Stimulated activated CD8-positive, alpha-beta memory T cell treated with anti-CD3 and anti-CD28 coated beads, Interleukin-2, amount 100 ng/mL, for 48 hours (primary cell): ENCODE results near the gene ADAMTS3.
A peak's percentile ranks its signal among the peaks of the same experiment; 100 is the strongest.

Experiments
- DNase-seq, 2 donors: peaks; one replicate each; pipeline ENCODE4 v3.0.0-alpha.2; 2020; ENCODE audit warnings: low read depth in 2 of 2

The ADAMTS3 gene

DNA sequence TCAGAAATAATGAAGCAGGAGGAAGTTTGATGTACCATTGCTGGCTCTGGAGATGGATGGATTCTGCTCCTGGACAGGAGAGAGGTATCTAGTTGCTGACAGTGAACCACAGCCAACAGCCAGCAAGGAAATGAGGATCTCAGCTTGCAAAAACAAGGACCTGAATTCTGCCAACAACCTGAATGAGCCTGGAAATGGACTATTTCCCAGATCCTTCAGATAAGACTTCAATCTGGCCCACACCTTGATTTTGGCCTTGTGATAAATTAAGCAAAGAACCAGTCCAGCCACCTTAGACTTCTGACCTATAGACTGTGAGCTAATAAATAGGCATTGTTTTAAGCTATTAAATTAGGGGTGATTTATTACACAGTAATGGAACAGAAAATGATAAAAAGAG, 220.3 kb downstream of the ADAMTS3 start:
- no peak for DNase-seq

GRCh38 chr4:72344418-72344817, 224.6 kb downstream of the ADAMTS3 start:
- DNase-seq = no peak

- DNase-seq = no peak
These were observed 227.6 kb downstream of the ADAMTS3 start for GRCh38 chr4:72341432-72341820.

DNA sequence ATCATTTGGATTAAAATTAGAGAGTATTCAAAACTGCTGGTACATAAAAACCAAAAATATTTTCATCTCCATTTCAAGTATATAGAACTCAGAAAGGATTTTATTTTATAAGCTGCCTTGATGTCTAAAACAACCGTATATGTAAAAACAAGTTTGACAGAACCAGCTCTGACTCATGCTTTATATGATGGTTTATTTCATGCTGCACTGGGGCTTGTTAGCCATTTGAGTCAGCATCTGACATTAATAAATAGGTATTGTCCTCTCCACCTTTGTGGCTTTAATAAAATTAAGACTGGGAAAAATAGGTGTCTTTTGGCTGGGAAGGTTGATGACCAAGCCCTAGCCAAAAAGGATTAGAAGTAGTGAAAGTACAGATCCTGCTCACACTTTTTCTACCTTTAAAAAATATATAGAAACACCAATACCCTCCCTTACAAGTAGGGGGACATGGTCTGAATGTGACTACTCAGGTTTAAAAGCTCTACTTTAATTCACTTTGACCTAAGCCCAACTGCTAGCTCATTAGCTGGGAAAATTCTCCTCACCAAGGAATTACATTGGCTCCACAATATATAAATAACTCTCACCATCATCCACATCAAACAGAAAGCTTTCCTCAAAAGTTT, 228.1 kb downstream of the ADAMTS3 start:
- DNase-seq = no peak

DNA sequence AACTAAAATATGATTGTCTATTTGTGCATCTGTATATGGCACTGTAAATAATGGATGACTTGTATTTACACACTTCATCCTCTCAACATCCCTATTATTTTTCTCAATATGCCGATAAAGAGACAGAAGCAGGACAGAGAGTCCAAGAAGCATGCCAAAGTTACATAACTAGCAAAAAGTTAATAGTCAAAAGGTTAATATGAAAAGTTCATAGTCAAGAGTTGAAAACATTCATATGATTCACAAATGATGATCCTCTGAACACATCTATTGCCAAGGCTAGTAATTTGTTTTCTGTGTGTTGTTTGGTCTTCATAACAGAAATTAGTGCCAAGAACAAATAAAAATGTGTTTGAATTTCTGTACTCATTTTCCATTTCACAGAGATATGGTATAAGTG, 231.0 kb downstream of the ADAMTS3 start:
- no peak for DNase-seq

- DNase-seq = no peak
These were observed 238.6 kb downstream of the ADAMTS3 start for GRCh38 chr4:72330381-72330780.

GRCh38 chr4:72326692-72327632, 242.1 kb downstream of the ADAMTS3 start:
- DNase-seq = no peak

- DNase-seq = no peak
These were observed 243.8 kb downstream of the ADAMTS3 start for GRCh38 chr4:72325215-72325614.

DNA sequence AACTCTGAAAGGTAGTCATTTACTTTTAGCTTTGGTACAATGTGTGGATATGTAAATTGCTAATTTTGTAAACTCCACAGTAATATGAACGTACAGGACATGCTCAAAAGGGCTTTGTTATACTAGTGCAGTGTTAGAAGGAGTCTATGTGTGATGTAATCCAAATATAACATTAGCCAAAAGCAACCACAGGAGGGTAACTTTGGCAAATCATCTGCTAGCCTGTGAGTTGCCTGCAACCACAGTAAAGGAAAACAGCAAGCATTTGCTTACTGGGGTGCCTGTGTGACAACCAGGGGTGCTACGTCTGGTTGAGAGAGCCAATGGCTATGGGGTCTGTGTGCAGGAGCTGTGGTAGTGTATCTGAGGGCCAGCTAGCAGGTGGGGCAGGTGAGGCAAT, 245.8 kb downstream of the ADAMTS3 start:
- DNase-seq = no peak

DNA sequence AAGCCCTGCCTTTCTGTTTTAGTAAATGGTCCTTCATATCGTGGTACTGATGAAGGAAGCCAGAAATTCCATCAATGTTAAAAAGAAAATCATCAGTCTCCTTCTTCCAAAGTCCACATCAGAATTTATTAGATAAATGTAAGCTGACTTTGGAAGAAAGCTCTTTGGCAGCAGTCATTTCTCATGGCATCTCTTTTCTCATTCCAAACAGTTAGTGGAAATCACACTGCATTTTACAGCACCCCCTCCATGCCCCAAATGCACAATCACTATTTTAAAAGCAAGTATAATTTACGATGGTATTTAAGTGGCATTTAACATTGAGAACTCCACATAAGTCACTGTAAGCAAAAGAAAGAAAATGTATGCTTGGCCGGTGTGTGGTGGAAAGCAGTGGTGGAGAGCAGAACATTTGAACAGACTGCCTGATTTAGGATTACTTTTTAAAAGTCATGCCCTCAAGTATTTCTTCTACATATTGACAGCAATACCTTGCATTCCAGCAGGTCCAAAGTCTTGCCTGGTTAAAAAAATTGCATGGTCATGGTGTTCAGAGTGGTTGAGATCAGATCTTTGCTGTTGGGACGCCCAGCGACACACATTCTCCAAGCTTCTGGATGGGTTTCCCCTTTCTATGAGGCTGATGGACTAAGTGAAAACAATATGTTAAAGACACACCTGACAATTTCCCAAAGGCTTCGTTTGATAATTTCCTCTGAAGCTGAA, 248.6 kb downstream of the ADAMTS3 start:
- DNase-seq = no peak

GRCh38 chr4:72319601-72320021, 249.4 kb downstream of the ADAMTS3 start:
- DNase-seq = no peak

- no peak for DNase-seq
These were observed 250.4 kb downstream of the ADAMTS3 start for GRCh38 chr4:72318421-72319170.

GRCh38 chr4:72314869-72315268, 254.2 kb downstream of the ADAMTS3 start:
- no peak for DNase-seq

DNA sequence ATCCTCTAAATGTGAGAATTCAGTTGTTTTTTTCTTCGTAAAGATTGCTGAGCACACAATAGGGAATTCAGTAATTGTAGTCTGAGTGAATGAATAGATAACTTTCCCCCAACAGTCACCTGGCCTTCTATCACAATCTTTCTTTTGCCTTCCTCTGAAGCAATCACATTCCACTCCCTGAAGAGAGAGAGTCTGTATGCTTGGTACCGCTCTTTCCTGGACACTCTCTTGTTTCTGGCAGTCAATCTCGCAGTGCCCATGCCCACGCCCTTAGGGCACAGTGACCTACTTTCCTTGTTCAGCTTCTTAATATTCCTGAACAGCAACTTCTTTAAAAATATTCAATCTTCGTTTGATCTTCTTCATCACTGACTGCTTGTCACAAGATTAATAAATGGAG, 255.9 kb downstream of the ADAMTS3 start:
- no peak for DNase-seq

DNA sequence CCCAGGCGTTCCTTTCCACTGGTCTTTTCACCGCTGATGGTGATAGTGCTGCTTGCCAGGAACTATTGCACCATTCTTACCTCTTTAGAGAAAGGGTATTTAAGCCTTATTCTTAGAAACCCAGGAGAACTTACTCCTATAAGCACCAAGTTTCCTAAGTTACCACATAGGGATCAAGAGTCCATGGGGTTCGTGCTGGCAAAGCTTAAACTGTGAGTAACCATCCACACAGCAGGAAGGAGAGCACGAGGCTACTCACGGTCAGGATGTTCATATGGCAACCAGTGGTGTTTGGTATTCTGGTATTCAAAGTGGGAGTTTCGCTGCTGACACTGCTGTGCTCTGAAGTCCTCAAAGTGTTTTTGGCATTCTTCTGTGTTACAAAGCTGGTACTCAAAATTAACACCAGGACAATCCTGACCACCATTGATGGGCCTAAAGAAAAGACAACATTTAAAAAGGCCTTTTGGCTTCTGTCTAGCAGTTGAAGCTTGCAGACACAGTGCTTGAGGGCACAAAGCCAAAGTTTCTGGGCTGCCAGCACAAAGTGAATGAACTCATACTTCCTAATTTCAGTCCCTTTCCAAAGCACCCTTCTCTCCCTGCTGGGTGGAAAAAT, 256.9 kb downstream of the ADAMTS3 start:
- DNase-seq = no peak

- no peak for DNase-seq
These were observed 257.7 kb downstream of the ADAMTS3 start for GRCh38 chr4:72311291-72311690.

GRCh38 chr4:72305620-72306019, 263.4 kb downstream of the ADAMTS3 start:
- DNase-seq = no peak

- no peak for DNase-seq
These were observed 263.9 kb downstream of the ADAMTS3 start for GRCh38 chr4:72305080-72305479.

DNA sequence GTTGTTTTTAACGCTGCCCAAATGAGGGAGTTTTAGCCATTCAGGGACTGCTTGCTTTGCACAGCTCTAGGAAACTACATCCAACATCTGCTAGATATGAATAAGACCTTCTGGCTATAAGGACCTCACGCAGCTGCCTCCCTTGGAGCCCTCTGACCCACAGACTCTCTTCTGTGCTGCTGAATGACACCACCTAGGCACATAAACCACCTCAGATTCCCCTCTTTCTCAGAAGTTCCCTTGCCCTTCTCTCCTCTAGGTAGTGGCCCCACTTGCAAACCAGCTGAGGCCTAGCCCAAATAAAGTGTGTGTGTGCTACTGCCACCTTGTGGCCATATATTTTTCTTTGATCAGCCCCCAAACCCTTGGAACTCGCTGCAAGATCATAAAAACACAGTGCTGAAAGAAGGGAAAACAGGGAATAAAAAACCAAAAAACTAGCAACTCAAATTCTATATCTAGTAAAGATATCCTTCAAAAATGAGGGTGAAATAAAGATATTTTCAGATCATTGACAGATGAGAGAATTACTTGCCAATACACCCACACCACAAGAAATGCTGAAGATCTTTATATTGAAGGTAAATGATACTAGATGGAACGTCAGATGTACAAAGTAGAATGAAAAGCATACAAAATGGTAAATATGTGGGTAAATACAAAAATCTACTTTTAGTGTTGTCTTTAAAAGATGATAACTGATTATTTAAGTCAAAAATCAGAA, 265.9 kb downstream of the ADAMTS3 start:
- peak in 1 of 2 donors; percentile 2 for DNase-seq

DNA sequence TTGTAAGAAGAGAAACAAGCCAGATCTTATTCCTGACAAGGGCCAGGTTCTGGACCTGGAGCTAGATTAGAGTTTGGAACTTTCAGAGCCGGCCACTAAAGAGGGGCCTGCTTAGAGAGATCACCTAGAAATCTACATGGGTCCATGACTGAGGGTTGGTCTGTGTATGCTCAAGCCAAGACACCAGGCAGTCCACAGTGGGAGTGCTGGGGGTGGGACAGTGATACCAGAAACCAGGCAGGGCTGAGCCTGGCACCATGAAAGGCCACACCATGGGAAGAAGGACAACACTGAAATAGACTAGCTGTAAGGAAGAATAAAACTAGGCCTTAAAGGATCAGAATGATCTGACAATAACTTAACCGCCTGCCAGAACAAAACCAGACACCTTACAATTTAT, 267.3 kb downstream of the ADAMTS3 start:
- DNase-seq = no peak

- no peak for DNase-seq
These were observed 268.9 kb downstream of the ADAMTS3 start for GRCh38 chr4:72300126-72300525.
